GM18870 (cell line): Measurements from ENCODE around the gene ST7.
A peak's percentile ranks its signal among the peaks of the same experiment; 100 is the strongest.
"Not testable (repeated sequence)": the region's sequence is repeated elsewhere in the genome, so short reads cannot be mapped to it uniquely, and the experiment has no call there.

Source experiments
- ATAC-seq: cut with Tn5 transposase; IDR thresholded peaks from one replicate; pipeline ENCODE4 v1.9.1; 2021; ENCODE audit warnings: moderate library complexity; ENCODE audit not compliant: unreplicated experiment

The ST7 gene

GRCh38 chr7:116953372-116953905 lies at the start of gene ST7:
ST7 (plus strand) TSS chr7:116953501; CDS start chr7:116953541, 40 bp downstream.
- ATAC-seq, result peak; percentile 25

DNA sequence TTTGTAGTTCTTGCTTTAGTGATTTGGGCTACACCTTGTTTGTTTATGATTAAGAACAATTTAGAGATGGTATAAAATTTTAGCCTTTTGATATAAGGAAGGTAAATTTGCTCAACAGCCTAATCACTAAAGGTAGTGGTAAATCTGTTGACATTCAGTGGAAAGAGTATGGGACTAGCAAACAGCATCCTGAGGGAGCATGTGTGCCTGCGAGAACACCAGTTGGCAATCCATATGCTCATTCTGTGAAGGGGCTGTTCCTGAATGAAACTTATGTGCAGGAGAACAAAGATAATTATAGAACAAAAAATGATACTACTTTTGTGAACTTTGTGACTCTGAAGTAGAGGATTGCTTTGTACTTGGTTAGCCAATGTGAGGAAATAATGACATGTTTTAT lies 46.9 kb upstream of the ST7 start:
- no peak for ATAC-seq

- no peak for ATAC-seq
These were observed 42.9 kb upstream of the ST7 start for GRCh38 chr7:116910383-116910782.

- no peak for ATAC-seq
These were observed 41.5 kb upstream of the ST7 start for GRCh38 chr7:116911801-116912200.

GRCh38 chr7:116912269-116912909 lies 40.9 kb upstream of the ST7 start:
- no peak for ATAC-seq

DNA sequence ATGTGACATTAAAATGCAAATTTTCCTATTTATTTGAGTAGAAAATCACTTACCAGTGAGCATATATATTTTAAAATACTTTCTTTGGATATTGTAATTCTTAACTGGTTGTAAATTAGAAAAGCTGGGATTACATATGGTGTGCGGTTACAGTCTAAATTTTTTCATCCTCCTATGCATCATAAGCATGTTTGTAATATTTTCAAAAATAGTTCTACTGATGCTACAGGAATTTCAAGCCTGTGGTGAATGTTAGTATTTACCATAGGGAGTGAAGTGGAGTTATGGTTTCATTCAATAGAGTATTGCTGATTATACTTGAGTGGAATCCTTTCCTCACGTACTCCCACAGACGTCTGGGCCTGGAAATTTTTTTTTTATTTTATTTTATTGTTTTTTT lies 34.6 kb upstream of the ST7 start:
- ATAC-seq, result no peak

GRCh38 chr7:116920359-116920758 lies 32.9 kb upstream of the ST7 start:
- ATAC-seq, result no peak

GRCh38 chr7:116922545-116922944 lies 30.8 kb upstream of the ST7 start:
- no peak for ATAC-seq

- ATAC-seq, result no peak
These were observed 28.6 kb upstream of the ST7 start for GRCh38 chr7:116924741-116925140.

- ATAC-seq, result no peak
These were observed 24.3 kb upstream of the ST7 start for GRCh38 chr7:116929021-116929420.

DNA sequence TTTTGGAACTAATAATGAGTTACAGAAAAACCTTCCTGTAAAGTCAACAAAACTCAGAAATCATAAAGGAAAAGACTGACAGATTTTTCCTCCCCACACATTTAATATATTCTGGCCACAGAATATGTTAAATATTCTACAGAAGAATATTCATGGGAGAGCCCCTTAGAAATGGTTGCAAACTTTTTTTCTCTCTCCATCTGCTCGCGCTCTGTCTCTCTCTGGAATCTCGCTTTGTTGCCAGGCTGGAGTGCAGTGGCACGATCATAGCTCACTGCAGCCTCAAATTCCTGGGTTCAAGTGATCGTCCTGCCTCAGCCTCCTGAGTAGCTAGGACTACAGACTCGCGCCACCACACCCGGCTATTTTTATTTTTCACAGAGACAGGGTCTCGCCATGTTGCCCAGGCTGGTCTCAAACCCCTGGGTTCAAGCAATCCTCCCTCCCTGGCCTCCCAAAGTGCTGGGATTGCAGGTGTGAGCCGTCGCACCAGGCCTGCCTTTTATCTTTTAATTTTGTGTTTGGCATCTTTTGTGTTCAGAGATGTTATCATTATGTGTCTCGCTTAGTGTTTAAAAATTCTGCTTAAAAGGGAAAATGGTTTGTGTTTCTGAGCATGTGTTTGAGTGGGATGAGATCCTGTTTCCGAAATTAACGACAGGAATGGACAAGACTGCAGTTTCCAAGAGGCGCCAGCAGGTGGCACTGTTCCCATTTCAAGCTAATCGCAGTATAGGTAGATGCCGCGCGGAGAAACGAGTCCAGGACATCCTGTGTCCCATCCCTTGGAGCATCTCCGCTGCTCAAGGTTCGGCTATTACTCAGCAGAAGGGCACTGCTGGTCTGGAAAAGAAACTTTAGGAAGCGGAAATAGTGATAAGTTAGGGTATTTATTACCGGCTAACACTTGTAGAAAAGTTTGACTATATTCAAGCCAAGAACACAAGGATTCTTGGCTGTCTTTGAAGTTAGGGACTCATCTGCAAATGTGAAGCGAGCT lies 23.1 kb upstream of the ST7 start:
- ATAC-seq, result peak; percentile 73

DNA sequence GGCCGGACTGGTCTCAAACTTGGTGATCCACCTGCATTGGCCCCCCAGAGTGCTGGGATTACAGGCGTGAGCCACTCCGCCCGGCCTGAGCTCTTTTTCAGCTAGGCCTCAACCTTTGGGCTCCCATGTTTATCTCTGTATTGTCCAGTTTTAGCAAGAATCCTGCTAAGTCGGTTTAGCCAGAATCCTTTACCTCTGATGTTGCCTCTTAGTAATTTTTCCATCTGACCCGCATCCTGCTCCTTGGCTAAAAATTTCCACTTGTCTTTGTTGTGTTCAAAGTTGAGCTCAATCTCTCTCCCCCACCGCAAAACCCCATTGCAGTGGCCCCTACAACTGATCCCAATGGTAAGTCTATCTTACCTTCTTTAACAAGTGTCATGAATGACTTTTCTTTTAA lies 20.7 kb upstream of the ST7 start:
- no peak for ATAC-seq

- no peak for ATAC-seq
These were observed 19.8 kb upstream of the ST7 start for GRCh38 chr7:116933465-116933864.

- no peak for ATAC-seq
These were observed 18.7 kb upstream of the ST7 start for GRCh38 chr7:116934580-116934979.

DNA sequence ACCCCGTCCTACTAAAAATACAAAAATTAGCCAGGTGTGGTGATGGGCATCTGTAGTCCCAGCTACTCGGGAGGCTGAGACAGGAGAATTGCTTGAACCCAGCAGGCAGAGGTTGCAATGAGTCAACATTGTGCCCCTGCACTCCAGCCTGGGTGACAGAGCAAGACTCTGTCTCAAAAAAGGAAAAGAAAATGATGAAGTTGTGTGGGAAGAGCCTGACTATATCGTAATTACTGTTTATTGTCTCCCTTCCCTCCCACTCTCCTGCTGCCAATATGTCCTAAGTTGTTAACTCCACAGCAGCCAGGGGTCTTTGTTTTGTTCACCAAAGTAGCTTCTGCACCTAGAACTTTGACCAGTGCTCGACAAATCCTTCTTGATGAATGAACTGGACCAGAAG lies 16.5 kb upstream of the ST7 start:
- not testable (repeated sequence) for ATAC-seq

- ATAC-seq, result no peak
These were observed 14.6 kb upstream of the ST7 start for GRCh38 chr7:116938678-116939077.

GRCh38 chr7:116940689-116941370 lies 12.5 kb upstream of the ST7 start:
- no peak for ATAC-seq

DNA sequence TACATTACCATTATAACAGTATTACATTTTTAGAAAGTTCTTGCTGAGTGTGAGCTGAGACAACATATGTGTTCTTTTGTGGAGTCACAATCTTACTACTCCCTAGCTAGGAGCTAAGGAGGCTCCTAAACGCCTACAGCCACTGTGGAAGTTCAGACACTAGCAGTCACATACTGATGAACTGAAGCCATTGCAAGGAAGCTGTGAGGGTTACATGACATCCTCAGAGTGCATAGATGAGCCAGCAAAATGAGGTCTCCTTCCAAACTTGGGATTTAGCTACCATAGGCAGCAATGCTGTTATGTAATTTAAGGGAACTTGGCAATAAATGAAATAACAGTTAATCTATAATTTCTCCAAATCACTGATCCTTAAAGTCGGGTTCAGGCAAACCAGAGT lies 10.8 kb upstream of the ST7 start:
- ATAC-seq, result no peak

GRCh38 chr7:116948934-116949333 lies 4.4 kb upstream of the ST7 start:
- no peak for ATAC-seq

GRCh38 chr7:116949941-116950801 lies 3.1 kb upstream of the ST7 start:
- no peak for ATAC-seq
